H9 (cell line): ENCODE results near the gene TEX13D. TPM values are rescaled to one million over a fixed set of nuclear protein-coding genes. Genes with fewer than 3 reads are reported as not detected.

Experiments used
- DNase-seq: peaks from one replicate; pipeline ENCODE4 v3.0.0-alpha.2; 2017
- H2AFZ ChIP-seq: one replicate; pipeline ENCODE4 v1.6.1; 2013; ENCODE audit warnings: mild to moderate bottlenecking, low read length, control low read depth, moderate library complexity
- H2AK5ac ChIP-seq: 2 replicates; pipeline ENCODE4 v1.6.1; 2013; ENCODE audit warnings: low read length, control low read depth, mixed read lengths; ENCODE audit not compliant: insufficient read length
- H2BK120ac ChIP-seq: one replicate; pipeline ENCODE4 v1.6.1; 2013; ENCODE audit warnings: low read depth, mild to moderate bottlenecking, low read length, control low read depth, inconsistent platforms; ENCODE audit not compliant: poor library complexity, severe bottlenecking
- H2BK12ac ChIP-seq: 2 replicates; pipeline ENCODE4 v1.6.1; 2013; ENCODE audit warnings: low read length, control low read depth, mixed read lengths, low read depth; ENCODE audit not compliant: insufficient read length
- H2BK15ac ChIP-seq: 2 replicates; pipeline ENCODE4 v1.6.1; 2013; ENCODE audit warnings: low read depth, low read length, control low read depth
- H2BK20ac ChIP-seq: one replicate; pipeline ENCODE4 v1.6.1; 2013; ENCODE audit warnings: low read depth, mild to moderate bottlenecking, low read length, control low read depth, inconsistent platforms; ENCODE audit not compliant: poor library complexity, severe bottlenecking
- H2BK5ac ChIP-seq: 2 replicates; pipeline ENCODE4 v1.6.1; 2013; ENCODE audit warnings: low read length, control low read depth, mixed read lengths; ENCODE audit not compliant: insufficient read length
- H3K14ac ChIP-seq: 2 replicates; pipeline ENCODE4 v1.6.1; 2013; ENCODE audit warnings: low read length, control low read depth; ENCODE audit not compliant: insufficient read depth
- H3K18ac ChIP-seq: 2 replicates; pipeline ENCODE4 v1.6.1; 2013; ENCODE audit warnings: low read depth, mild to moderate bottlenecking, mixed read lengths, low read length, control low read depth; ENCODE audit not compliant: insufficient read length
- H3K23ac ChIP-seq: 2 replicates; pipeline ENCODE4 v1.6.1; 2013; ENCODE audit warnings: low read length, control low read depth, mixed read lengths, low read depth; ENCODE audit not compliant: insufficient read length
- H3K23me2 ChIP-seq: 2 replicates; pipeline ENCODE4 v1.6.1; 2013; ENCODE audit warnings: low read depth, mild to moderate bottlenecking, mixed read lengths, low read length, control low read depth; ENCODE audit not compliant: insufficient read length, poor library complexity, severe bottlenecking
- H3K27ac ChIP-seq: 2 replicates; pipeline ENCODE4 v1.5.1; 2013; ENCODE audit warnings: low read length, control low read depth, mixed read lengths, low read depth; ENCODE audit not compliant: insufficient read length
- H3K27me3 ChIP-seq: 2 replicates; pipeline ENCODE4 v1.6.1; 2013; ENCODE audit warnings: low read length, control low read depth, inconsistent platforms; ENCODE audit not compliant: insufficient read depth
- H3K4ac ChIP-seq: 2 replicates; pipeline ENCODE4 v1.6.1; 2013; ENCODE audit warnings: low read depth, mild to moderate bottlenecking, control low read depth, inconsistent platforms, low read length, moderate library complexity
- H3K4me1 ChIP-seq: 2 replicates; pipeline ENCODE4 v1.6.1; 2013; ENCODE audit warnings: low read length, control low read depth, inconsistent platforms; ENCODE audit not compliant: insufficient read depth
- H3K4me2 ChIP-seq: 2 replicates; pipeline ENCODE4 v1.6.1; 2013; ENCODE audit warnings: low read length, control low read depth, mixed read lengths; ENCODE audit not compliant: insufficient read length, insufficient read depth
- H3K56ac ChIP-seq: 2 replicates; pipeline ENCODE4 v1.6.1; 2013; ENCODE audit warnings: low read depth, mild to moderate bottlenecking, mixed read lengths, low read length, control low read depth; ENCODE audit not compliant: insufficient read length
- H3K79me1 ChIP-seq: 2 replicates; pipeline ENCODE4 v1.6.1; 2013; ENCODE audit warnings: low read depth, mild to moderate bottlenecking, moderate library complexity, low read length, control low read depth, inconsistent platforms; ENCODE audit not compliant: insufficient read depth, poor library complexity, severe bottlenecking
- H3K79me2 ChIP-seq: 2 replicates; pipeline ENCODE4 v1.6.1; 2013; ENCODE audit warnings: low read length, control low read depth, inconsistent platforms; ENCODE audit not compliant: insufficient read depth
- H3K9ac ChIP-seq: 2 replicates; pipeline ENCODE4 v1.6.1; 2013; ENCODE audit warnings: low read length, control low read depth, mixed read lengths; ENCODE audit not compliant: insufficient read length; ENCODE audit errors: extremely low read depth
- H3K9me3 ChIP-seq: one replicate; pipeline ENCODE4 v1.6.1; 2013; ENCODE audit warnings: low read depth, low read length, inconsistent platforms; ENCODE audit not compliant: control insufficient read depth
- H3T11ph ChIP-seq: one replicate; pipeline ENCODE4 v1.6.1; 2013; ENCODE audit warnings: mild to moderate bottlenecking, low read length, control low read depth, inconsistent platforms
- H4K20me1 ChIP-seq: one replicate; pipeline ENCODE4 v1.6.1; 2013; ENCODE audit not compliant: control insufficient read depth, insufficient read length, insufficient read depth
- H4K5ac ChIP-seq: 2 replicates; pipeline ENCODE4 v1.6.1; 2013; ENCODE audit warnings: low read depth, mild to moderate bottlenecking, mixed read lengths, low read length, control low read depth; ENCODE audit not compliant: insufficient read length
- H4K8ac ChIP-seq: replicated peaks from 2 replicates; pipeline ENCODE4 v1.6.1; 2013; ENCODE audit warnings: low read length, control low read depth, mixed read lengths, low read depth; ENCODE audit not compliant: insufficient read length
- H4K91ac ChIP-seq: 2 replicates; pipeline ENCODE4 v1.6.1; 2013; ENCODE audit warnings: low read depth, mild to moderate bottlenecking, moderate library complexity, mixed read lengths, low read length, control low read depth; ENCODE audit not compliant: insufficient read length
- H3K27ac Mint-ChIP-seq, 3 experiments: 2 replicates in 2 of 3; 3 replicates in 1 of 3; pipeline ENCODE4 v1.8.0; 2020 to 2021; ENCODE audit warnings: mixed read lengths in 3 of 3, mild to moderate bottlenecking in 1 of 3, moderate library complexity in 1 of 3
- H3K27me3 Mint-ChIP-seq: 2 replicates; pipeline ENCODE4 v1.8.0; 2021; ENCODE audit warnings: low read depth, mild to moderate bottlenecking, moderate library complexity, mixed read lengths
- H3K36me3 Mint-ChIP-seq, 3 experiments: 2 replicates in 2 of 3; 3 replicates in 1 of 3; pipeline ENCODE4 v1.8.0; 2020 to 2021; ENCODE audit warnings: low read depth in 3 of 3, mixed read lengths in 3 of 3; ENCODE audit not compliant: insufficient read depth in 1 of 3
- H3K4me1 Mint-ChIP-seq, 2 experiments: 2 replicates each; pipeline ENCODE4 v1.8.0; 2020; ENCODE audit warnings: mixed read lengths in 2 of 2
- H3K4me3 Mint-ChIP-seq, 2 experiments: 2 replicates in 1 of 2; 3 replicates in 1 of 2; pipeline ENCODE4 v1.8.0; 2020 to 2021; ENCODE audit warnings: mild to moderate bottlenecking in 2 of 2, mixed read lengths in 2 of 2, moderate library complexity in 1 of 2
- H3K9me3 Mint-ChIP-seq, 2 experiments: 2 replicates in 1 of 2; 3 replicates in 1 of 2; pipeline ENCODE4 v1.8.0; 2020; ENCODE audit warnings: mild to moderate bottlenecking in 2 of 2, mixed read lengths in 2 of 2, moderate library complexity in 1 of 2
- CTCF ChIP-seq: fragments of 200-600 bp; sonication (generic); conservative IDR thresholded peaks from 3 replicates; pipeline ENCODE4 v1.8.0; 2021; ENCODE audit warnings: antibody characterized with exemption, mild to moderate bottlenecking
- WGBS: extraction: QIAGEN DNeasy Blood & Tissue Kit; methylation state at CpG from one replicate; pipeline ENCODE4 v1.1.7; 2013; ENCODE audit warnings: missing lambda C conversion rate, low lambda C conversion rate, mixed read lengths; ENCODE audit not compliant: insufficient read length; ENCODE audit errors: extremely low coverage; 5-methylcytosine and 5-hydroxymethylcytosine counted together
- total RNA-seq: library from RNA; stranded (reverse); gene quantifications from 2 replicates; pipeline ENCODE4 v1.2.1, GENCODE V29; 2021

The TEX13D gene
- total RNA-seq, 1 experiment from 2014 or later, result 0.15 TPM

GRCh38 chrX:124346117-124346876 lies 13.8 kb downstream of the TEX13D start, which contains the start of gene SH2D1A:
Gene SH2D1A, plus strand, starts transcription at chrX:124346563. Its CDS starts 80 bp downstream, at chrX:124346643.
- Histone ChIP-seq H2AFZ (no peak within 1 kb of the TSS), H3K14ac (no peak within 1 kb of the TSS), H3K9me3 (no peaks in the 10 kb centered on the region), H3K4ac (no peak within 1 kb of the TSS), H2BK120ac (no peak within 1 kb of the TSS), H2BK20ac (no peak within 1 kb of the TSS), H2AK5ac (no peak within 1 kb of the TSS), H4K20me1 (no peaks in the 10 kb centered on the region), H3K9ac (no peak within 1 kb of the TSS), H3K4me2 (no peak within 1 kb of the TSS), H3K23me2 (no peaks in the 10 kb centered on the region), H3K79me1 (no peaks in the 10 kb centered on the region), H3K27ac (no peak within 1 kb of the TSS), H2BK12ac (no peak within 1 kb of the TSS), H3K4me1 (no peaks in the 10 kb centered on the region), H2BK5ac (no peak within 1 kb of the TSS), H2BK15ac (no peak within 1 kb of the TSS), H3K27me3 (no peaks in the 10 kb centered on the region), H3K56ac (no peak within 1 kb of the TSS), H3K79me2 (no peaks in the 10 kb centered on the region), H4K5ac (no peak within 1 kb of the TSS), H4K8ac (no peak within 1 kb of the TSS), H4K91ac (no peak within 1 kb of the TSS), H3T11ph (no peak within 1 kb of the TSS), H3K23ac (no peak within 1 kb of the TSS), H3K18ac (no peak within 1 kb of the TSS)
- no peak for TF ChIP-seq CTCF
- DNase-seq, result no peak
- no peak within 1 kb of the TSS for H3K27ac Mint-ChIP-seq
- H3K4me1 Mint-ChIP-seq, result peaks cover 18 to 21% of the 10 kb centered on the region in 2 experiments
- H3K4me3 Mint-ChIP-seq, result no peak within 1 kb of the TSS
- WGBS, result no CpG with 5 or more reads among the region's 19 CpGs
- H3K27me3 Mint-ChIP-seq, result no peaks in the 10 kb centered on the region; the same call in 1 of the 2 replicates
- H3K9me3 Mint-ChIP-seq, result peaks cover 0 to 4% of the 10 kb centered on the region in 2 experiments; a peak in 1 of 5 replicates
- H3K36me3 Mint-ChIP-seq, result no peaks in the 10 kb centered on the region
